ENCODE results near the gene CARS2.

- TF ChIP-seq CTCF (conservative IDR thresholded peaks at IDR 0.05; ENCODE audit: low read depth, low read length) (no peak), EZH2 (IDR thresholded peaks at IDR 0.05; ENCODE audit: low read length, unreplicated experiment) (no peak), EZH2phosphoT487 (IDR thresholded peaks at IDR 0.05; ENCODE audit: borderline replicate concordance, low read length) (no peak)
Observed at GRCh38 chr13:110652764-110653163, 53.2 kb downstream of the CARS2 start.
